Coronary artery (tissue), 2 donors: ENCODE results near the gene PIP4K2A.

Experiments
- DNase-seq: peaks from one replicate; pipeline ENCODE4 v3.0.0-alpha.2; 2017; ENCODE audit warnings: low spot score
- H3K27ac ChIP-seq, 2 donors: fragments of 200-600 bp; sonication (generic); one replicate each; pipeline ENCODE4 v1.5.1; 2016 to 2019
- H3K4me3 ChIP-seq: fragments of 200-600 bp; sonication (generic); 2 replicates; pipeline ENCODE4 v1.5.1; 2016; ENCODE audit warnings: mild to moderate bottlenecking, moderate library complexity
- CTCF ChIP-seq: fragments of 200-600 bp; sonication (generic); IDR thresholded peaks from one replicate; pipeline ENCODE4 v1.5.1; 2019; ENCODE audit warnings: antibody characterized with exemption

The PIP4K2A gene

GRCh38 chr10:22652988-22653481 lies 61.3 kb downstream of the PIP4K2A start:
- no peak overlapping the region for H3K27ac ChIP-seq
- DNase-seq, result no peak
- H3K4me3 ChIP-seq, result no peak overlapping the region
- no peak for TF ChIP-seq CTCF

GRCh38 chr10:22651276-22651980 lies 63.0 kb downstream of the PIP4K2A start:
- TF ChIP-seq CTCF, result no peak
- H3K27ac ChIP-seq, result no peak overlapping the region
- no peak overlapping the region for H3K4me3 ChIP-seq
- no peak for DNase-seq

GRCh38 chr10:22649994-22650393 lies 64.4 kb downstream of the PIP4K2A start:
- Histone ChIP-seq H3K4me3 (no peak overlapping the region), H3K27ac (no peak overlapping the region)
- no peak for TF ChIP-seq CTCF
- no peak for DNase-seq

GRCh38 chr10:22649390-22649841 lies 65.0 kb downstream of the PIP4K2A start:
- H3K4me3 ChIP-seq, result no peak overlapping the region
- DNase-seq, result no peak
- no peak for TF ChIP-seq CTCF
- no peak overlapping the region for H3K27ac ChIP-seq

- Histone ChIP-seq H3K27ac (no peak overlapping the region), H3K4me3 (peak overlapping the region; percentile 10)
- no peak for DNase-seq
- TF ChIP-seq CTCF, result no peak
Observed at GRCh38 chr10:22648547-22648961, 65.8 kb downstream of the PIP4K2A start.

GRCh38 chr10:22647244-22647643 lies 67.1 kb downstream of the PIP4K2A start:
- DNase-seq, result no peak
- H3K27ac ChIP-seq, result peak overlapping the region in 1 of 2 donors; percentile 23
- TF ChIP-seq CTCF, result no peak
- peak overlapping the region; percentile 49 for H3K4me3 ChIP-seq

GRCh38 chr10:22646388-22646853 lies 68.0 kb downstream of the PIP4K2A start:
- no peak overlapping the region for H3K27ac ChIP-seq
- no peak for TF ChIP-seq CTCF

More at GRCh38 chr10:22646388-22646853, 68.0 kb downstream of the PIP4K2A start:
- no peak overlapping the region for H3K4me3 ChIP-seq
- no peak for DNase-seq
